ENCODE results near the gene UBE2D3. TPM values are rescaled to one million over a fixed set of nuclear protein-coding genes. Genes with fewer than 3 reads are reported as not detected.

Gene UBE2D3
- total and polyA plus RNA-seq, 7 donors: 221 to 629 (median 346) TPM

- Histone ChIP-seq H3K36me3 (ENCODE audit: insufficient read depth in 1 of 2, low read depth in 1 of 2) (no peaks in the 10 kb centered on the region), H3K4me1 (no peaks in the 10 kb centered on the region), H3K27ac (no peak overlapping the region), H3K4me3 (no peak overlapping the region), H3K27me3 (ENCODE audit: insufficient read depth in 3 of 3, low read length in 2 of 3) (no peaks in the 10 kb centered on the region), H3K9me3 (no peaks in the 10 kb centered on the region)
- no peak for DNase-seq
- TF ChIP-seq CTCF (IDR thresholded peaks at IDR 0.05): no peak
- ATAC-seq: no peak
- 62 to 70% (median 62%) methylated on average over 7 of the region's 7 CpGs for WGBS, 3 donors
- intact Hi-C loops (cut with DNase I): no loop called here
Measured at GRCh38 chr4:102778720-102779119, 48.6 kb downstream of the UBE2D3 start.

- intact Hi-C loops (cut with DNase I): no loop called here
- ATAC-seq: no peak
- 84 to 95% (median 89%) methylated on average over 1 of the region's 1 CpG for WGBS, 3 donors
Measured at GRCh38 chr4:102775805-102776204, 51.5 kb downstream of the UBE2D3 start.

GRCh38 chr4:102774254-102774653 lies 53.1 kb downstream of the UBE2D3 start:
- intact Hi-C loops (cut with DNase I): no loop called here
- no peak for ATAC-seq
- Histone ChIP-seq H3K27ac (no peak overlapping the region), H3K4me3 (no peak overlapping the region), H3K27me3 (ENCODE audit: insufficient read depth in 3 of 3, low read length in 2 of 3) (no peaks in the 10 kb centered on the region), H3K4me1 (no peaks in the 10 kb centered on the region), H3K36me3 (ENCODE audit: insufficient read depth in 1 of 2, low read depth in 1 of 2) (no peaks in the 10 kb centered on the region), H3K9me3 (no peaks in the 10 kb centered on the region)
- no peak for DNase-seq
- TF ChIP-seq CTCF (IDR thresholded peaks at IDR 0.05): no peak
- 80 to 85% (median 83%) methylated on average over 2 of the region's 2 CpGs for WGBS, 3 donors

More at GRCh38 chr4:102775805-102776204, 51.5 kb downstream of the UBE2D3 start:
- Histone ChIP-seq H3K36me3 (ENCODE audit: insufficient read depth in 1 of 2, low read depth in 1 of 2) (no peaks in the 10 kb centered on the region), H3K4me1 (no peaks in the 10 kb centered on the region), H3K4me3 (no peak overlapping the region), H3K27ac (no peak overlapping the region), H3K9me3 (no peaks in the 10 kb centered on the region), H3K27me3 (ENCODE audit: insufficient read depth in 3 of 3, low read length in 2 of 3) (no peaks in the 10 kb centered on the region)
- TF ChIP-seq CTCF (IDR thresholded peaks at IDR 0.05): no peak
- no peak for DNase-seq

GRCh38 chr4:102772738-102773340 lies 54.5 kb downstream of the UBE2D3 start:
- H3K4me1 ChIP-seq: no peaks in the 10 kb centered on the region
- no peak overlapping the region for H3K27ac ChIP-seq
- H3K27me3 ChIP-seq (ENCODE audit: insufficient read depth in 3 of 3, low read length in 2 of 3): no peaks in the 10 kb centered on the region
- intact Hi-C loops (cut with DNase I): no loop called here
- 84 to 86% (median 84%) methylated on average over 4 of the region's 4 CpGs for whole genome bisulfite sequencing, 3 donors
- H3K9me3 ChIP-seq: no peaks in the 10 kb centered on the region
- no peak for TF ChIP-seq CTCF (IDR thresholded peaks at IDR 0.05)
- H3K4me3 ChIP-seq: no peak overlapping the region
- no peaks in the 10 kb centered on the region for H3K36me3 ChIP-seq (ENCODE audit: insufficient read depth in 1 of 2, low read depth in 1 of 2)
- ATAC-seq (no peak), DNase-seq (no peak)

- ATAC-seq (no peak), DNase-seq (no peak)
- H3K36me3 ChIP-seq (ENCODE audit: insufficient read depth in 1 of 2, low read depth in 1 of 2): no peaks in the 10 kb centered on the region
- intact Hi-C loops (cut with DNase I): loop anchor here in 1 of 2 donors (5.0 kb wide), 1 partner anchor 102 kb away; the partner anchor contains the start of gene CISD2
- no peaks in the 10 kb centered on the region for H3K9me3 ChIP-seq
- no peak overlapping the region for H3K4me3 ChIP-seq
- no peaks in the 10 kb centered on the region for H3K27me3 ChIP-seq (ENCODE audit: insufficient read depth in 3 of 3, low read length in 2 of 3)
- no peak for TF ChIP-seq CTCF (IDR thresholded peaks at IDR 0.05)
- WGBS, 3 donors: 94 to 97% (median 96%) methylated on average over 3 of the region's 3 CpGs
- no peak overlapping the region for H3K27ac ChIP-seq
- peaks cover 4% of the 10 kb centered on the region for H3K4me1 ChIP-seq
Measured at GRCh38 chr4:102764901-102765300, 62.5 kb downstream of the UBE2D3 start.

All from psoas muscle (tissue), 8 donors.